Measurements from ENCODE around the gene GPA33. TPM values are rescaled to one million over a fixed set of nuclear protein-coding genes. Genes with fewer than 3 reads are reported as not detected.

The GPA33 gene
- total RNA-seq (ENCODE audit: unreplicated experiment): not detected
- long read RNA-seq: 0 reads

DNA sequence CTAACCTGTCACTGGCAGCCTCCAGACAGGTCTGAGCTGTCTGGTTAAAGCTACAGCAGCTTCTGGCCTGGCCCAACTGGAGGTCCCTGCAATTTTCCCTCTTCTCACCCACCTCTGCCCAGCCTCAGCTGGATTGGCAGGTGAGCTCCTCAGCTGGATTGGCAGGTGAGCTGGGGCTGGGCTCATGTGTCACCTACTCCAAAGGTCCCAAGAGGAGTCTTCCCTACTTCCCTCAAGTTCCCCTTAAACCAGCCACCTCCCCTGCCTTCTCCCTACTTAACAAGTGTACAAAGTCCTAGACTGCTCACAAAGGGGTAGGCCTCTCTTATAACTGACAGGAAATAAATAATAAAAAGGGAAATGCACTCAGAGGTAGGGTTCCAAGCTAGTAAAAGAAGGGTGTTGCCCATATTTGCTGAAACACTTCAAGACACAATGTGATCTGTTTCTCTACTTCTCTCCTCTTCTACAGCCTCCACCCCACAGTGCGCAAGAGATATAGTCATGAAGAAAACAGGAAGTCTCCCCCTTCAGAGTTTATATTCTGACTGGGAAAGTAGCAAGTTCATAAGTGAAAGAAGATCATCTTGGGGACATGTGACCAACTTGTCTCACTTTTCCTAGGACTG lies at the start of gene GPA33:
Gene GPA33, minus strand, starts transcription at position 64 of the 629 bp plus-strand sequence. CDS start 90 bp downstream, outside the sequence.
- H3K36me3 Mint-ChIP-seq (ENCODE audit: unreplicated experiment): no peaks in the 10 kb centered on the region
- TF ChIP-seq, protein P1, sequence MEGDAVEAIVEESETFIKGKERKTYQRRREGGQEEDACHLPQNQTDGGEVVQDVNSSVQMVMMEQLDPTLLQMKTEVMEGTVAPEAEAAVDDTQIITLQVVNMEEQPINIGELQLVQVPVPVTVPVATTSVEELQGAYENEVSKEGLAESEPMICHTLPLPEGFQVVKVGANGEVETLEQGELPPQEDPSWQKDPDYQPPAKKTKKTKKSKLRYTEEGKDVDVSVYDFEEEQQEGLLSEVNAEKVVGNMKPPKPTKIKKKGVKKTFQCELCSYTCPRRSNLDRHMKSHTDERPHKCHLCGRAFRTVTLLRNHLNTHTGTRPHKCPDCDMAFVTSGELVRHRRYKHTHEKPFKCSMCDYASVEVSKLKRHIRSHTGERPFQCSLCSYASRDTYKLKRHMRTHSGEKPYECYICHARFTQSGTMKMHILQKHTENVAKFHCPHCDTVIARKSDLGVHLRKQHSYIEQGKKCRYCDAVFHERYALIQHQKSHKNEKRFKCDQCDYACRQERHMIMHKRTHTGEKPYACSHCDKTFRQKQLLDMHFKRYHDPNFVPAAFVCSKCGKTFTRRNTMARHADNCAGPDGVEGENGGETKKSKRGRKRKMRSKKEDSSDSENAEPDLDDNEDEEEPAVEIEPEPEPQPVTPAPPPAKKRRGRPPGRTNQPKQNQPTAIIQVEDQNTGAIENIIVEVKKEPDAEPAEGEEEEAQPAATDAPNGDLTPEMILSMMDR (IDR thresholded peaks at IDR 0.05; ENCODE audit: partially characterized antibody, unreplicated experiment): no peak
- H3K27ac Mint-ChIP-seq (ENCODE audit: unreplicated experiment): no peak within 1 kb of the TSS
- no peaks in the 10 kb centered on the region for H3K27me3 Mint-ChIP-seq (ENCODE audit: unreplicated experiment)
- DNase-seq: no peak
- peaks cover 2% of the 10 kb centered on the region for H3K9me3 Mint-ChIP-seq (ENCODE audit: unreplicated experiment)
- H3K4me3 Mint-ChIP-seq (ENCODE audit: unreplicated experiment): no peak within 1 kb of the TSS
- H3K4me1 Mint-ChIP-seq (ENCODE audit: low read depth, unreplicated experiment): peaks cover 5% of the 10 kb centered on the region

GRCh38 chr1:167138703-167139102 lies 48.5 kb upstream of the GPA33 start:
- no peak overlapping the region for H3K4me3 Mint-ChIP-seq (ENCODE audit: unreplicated experiment)
- no peak overlapping the region for H3K27ac Mint-ChIP-seq (ENCODE audit: unreplicated experiment)
- H3K36me3 Mint-ChIP-seq (ENCODE audit: unreplicated experiment): peaks cover 8% of the 10 kb centered on the region
- H3K4me1 Mint-ChIP-seq (ENCODE audit: low read depth, unreplicated experiment): peaks cover 24% of the 10 kb centered on the region
- H3K27me3 Mint-ChIP-seq (ENCODE audit: unreplicated experiment): no peaks in the 10 kb centered on the region
- H3K9me3 Mint-ChIP-seq (ENCODE audit: unreplicated experiment): peaks cover 7% of the 10 kb centered on the region
- TF ChIP-seq, protein P1 (IDR thresholded peaks at IDR 0.05; ENCODE audit: partially characterized antibody, unreplicated experiment): no peak
- no peak for DNase-seq

DNA sequence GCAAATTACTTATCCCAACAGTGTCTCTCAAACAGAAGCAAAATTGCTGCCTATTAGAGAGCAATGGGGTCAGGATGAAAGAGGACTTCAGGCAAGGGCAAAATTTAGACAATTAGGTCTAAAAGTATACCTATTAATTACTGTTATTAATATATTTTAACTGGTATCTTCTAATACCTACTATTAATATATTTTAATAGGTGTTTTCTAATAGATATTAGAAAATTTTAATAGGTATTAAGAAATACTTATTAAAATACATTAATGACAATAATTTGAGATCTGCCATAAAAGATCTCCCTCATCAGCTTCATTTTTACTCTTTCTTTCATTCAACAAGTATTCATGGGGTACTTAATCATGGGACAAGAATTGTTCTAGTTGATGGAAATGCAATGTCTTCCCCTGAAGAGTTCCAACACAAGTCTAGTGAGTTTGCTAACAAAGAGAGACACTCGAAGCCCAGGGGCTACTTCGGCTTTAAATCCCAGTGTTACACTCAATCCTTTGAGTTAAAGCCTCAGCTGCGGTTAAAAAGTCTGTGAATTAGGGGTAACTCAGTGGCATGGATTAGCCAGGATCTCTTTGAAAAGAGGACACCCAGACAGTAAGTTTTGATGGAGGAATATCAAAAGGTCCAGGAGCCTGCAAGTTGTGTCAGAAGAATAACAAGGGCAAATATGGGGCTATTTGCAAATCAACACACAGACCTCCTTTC lies 47.8 kb upstream of the GPA33 start:
- Mint-ChIP-seq H3K4me3 (ENCODE audit: unreplicated experiment) (peak overlapping the region; percentile 83), H3K27me3 (ENCODE audit: unreplicated experiment) (no peaks in the 10 kb centered on the region), H3K4me1 (ENCODE audit: low read depth, unreplicated experiment) (peaks cover 24% of the 10 kb centered on the region), H3K36me3 (ENCODE audit: unreplicated experiment) (peaks cover 5% of the 10 kb centered on the region), H3K9me3 (ENCODE audit: unreplicated experiment) (peaks cover 5% of the 10 kb centered on the region), H3K27ac (ENCODE audit: unreplicated experiment) (peak overlapping the region; percentile 89)
- TF ChIP-seq, protein P1 (IDR thresholded peaks at IDR 0.05; ENCODE audit: partially characterized antibody, unreplicated experiment): no peak
- DNase-seq: no peak

DNA sequence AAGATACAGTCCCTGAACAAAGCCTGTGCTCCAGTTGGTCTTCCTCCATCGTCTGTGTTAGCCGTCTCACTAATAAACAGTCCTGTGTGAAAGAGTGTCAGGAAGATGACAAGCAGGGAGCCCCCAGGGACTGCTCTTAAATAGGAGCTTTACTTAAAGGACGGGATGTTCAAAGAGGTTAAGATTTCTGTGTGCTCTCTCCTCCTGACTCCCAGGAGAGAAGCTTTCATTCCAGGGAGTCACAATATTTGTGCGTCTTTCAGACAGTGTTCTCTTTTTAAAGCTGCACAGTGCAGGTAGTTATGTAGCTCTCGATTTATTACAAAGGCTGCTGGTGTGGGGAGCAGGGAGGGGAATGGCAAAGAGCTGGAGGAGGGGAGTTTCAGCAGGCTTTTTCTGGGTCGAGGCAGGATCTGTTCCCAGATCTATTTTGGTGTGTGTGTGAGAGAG lies 47.2 kb upstream of the GPA33 start:
- Mint-ChIP-seq H3K4me1 (ENCODE audit: low read depth, unreplicated experiment) (peaks cover 24% of the 10 kb centered on the region), H3K36me3 (ENCODE audit: unreplicated experiment) (peaks cover 2% of the 10 kb centered on the region), H3K27ac (ENCODE audit: unreplicated experiment) (peak overlapping the region; percentile 89), H3K27me3 (ENCODE audit: unreplicated experiment) (no peaks in the 10 kb centered on the region), H3K4me3 (ENCODE audit: unreplicated experiment) (peak overlapping the region; percentile 83), H3K9me3 (ENCODE audit: unreplicated experiment) (peaks cover 3% of the 10 kb centered on the region)
- TF ChIP-seq, protein P1 (IDR thresholded peaks at IDR 0.05; ENCODE audit: partially characterized antibody, unreplicated experiment): no peak
- peak; percentile 56 for DNase-seq

DNA sequence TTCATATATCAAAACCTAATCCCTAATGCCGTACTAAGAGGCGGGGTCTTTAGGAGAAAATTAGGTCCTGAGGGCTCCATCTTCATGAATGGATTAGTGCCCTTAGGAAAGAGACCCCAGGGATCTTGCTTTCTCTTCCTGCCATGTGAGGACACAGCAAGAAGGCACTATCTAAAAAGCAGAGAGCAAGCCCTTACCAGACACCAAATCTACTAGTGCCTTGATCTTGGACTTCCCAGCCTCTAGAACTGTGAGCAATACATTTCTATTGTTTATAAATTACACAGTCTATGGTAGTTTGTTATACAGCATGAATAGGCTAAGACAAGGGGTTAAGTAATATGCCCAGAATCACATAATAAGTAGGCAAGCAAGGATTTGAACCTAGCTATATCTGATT lies 46.6 kb upstream of the GPA33 start:
- Mint-ChIP-seq H3K27me3 (ENCODE audit: unreplicated experiment) (no peaks in the 10 kb centered on the region), H3K9me3 (ENCODE audit: unreplicated experiment) (peaks cover 2% of the 10 kb centered on the region)
- no peak for DNase-seq

More for the DNA sequence above, 46.6 kb upstream of the GPA33 start:
- H3K36me3 Mint-ChIP-seq (ENCODE audit: unreplicated experiment): no peaks in the 10 kb centered on the region
- peak overlapping the region; percentile 83 for H3K4me3 Mint-ChIP-seq (ENCODE audit: unreplicated experiment)
- H3K4me1 Mint-ChIP-seq (ENCODE audit: low read depth, unreplicated experiment): peaks cover 24% of the 10 kb centered on the region
- TF ChIP-seq, protein P1 (IDR thresholded peaks at IDR 0.05; ENCODE audit: partially characterized antibody, unreplicated experiment): no peak
- peak overlapping the region; percentile 89 for H3K27ac Mint-ChIP-seq (ENCODE audit: unreplicated experiment)
